Endodermal cell (in vitro differentiated cells): ENCODE data around the gene CCNB1IP1. TPM values are rescaled to one million over a fixed set of nuclear protein-coding genes. Genes with fewer than 3 reads are reported as not detected.

ENCODE experiments used
- DNase-seq: peaks from one replicate; pipeline ENCODE4 v3.0.0-alpha.2; 2017
- H3K27ac ChIP-seq: 2 replicates; pipeline ENCODE4 v1.5.1; 2013; ENCODE audit warnings: mild to moderate bottlenecking, low read depth, low read length, moderate library complexity
- H3K27me3 ChIP-seq: 2 replicates; pipeline ENCODE4 v1.6.1; 2013; ENCODE audit warnings: mild to moderate bottlenecking, low read length, moderate library complexity; ENCODE audit not compliant: insufficient read depth, control insufficient read depth, poor library complexity, severe bottlenecking
- H3K36me3 ChIP-seq: 2 replicates; pipeline ENCODE4 v1.7.0; 2013; ENCODE audit warnings: mild to moderate bottlenecking, low read length, moderate library complexity; ENCODE audit not compliant: control insufficient read depth, insufficient read depth
- H3K4me1 ChIP-seq: one replicate; pipeline ENCODE4 v1.7.0; 2013; ENCODE audit warnings: low read length; ENCODE audit not compliant: control insufficient read depth, insufficient read depth
- H3K4me3 ChIP-seq: 2 replicates; pipeline ENCODE4 v1.5.1; 2013; ENCODE audit warnings: mild to moderate bottlenecking, low read length, moderate library complexity
- H3K9ac ChIP-seq: 2 replicates; pipeline ENCODE4 v1.6.1; 2013; ENCODE audit warnings: mild to moderate bottlenecking, low read length, moderate library complexity; ENCODE audit not compliant: poor library complexity, severe bottlenecking; ENCODE audit errors: extremely low read depth
- H3K9me3 ChIP-seq: 2 replicates; pipeline ENCODE4 v1.6.1; 2013; ENCODE audit warnings: mild to moderate bottlenecking, low read length, moderate library complexity; ENCODE audit not compliant: control insufficient read depth
- H3K27ac Mint-ChIP-seq: 2 replicates; pipeline ENCODE4 v1.8.0; 2020; ENCODE audit warnings: mixed read lengths
- H3K27me3 Mint-ChIP-seq: 2 replicates; pipeline ENCODE4 v1.8.0; 2021; ENCODE audit warnings: mild to moderate bottlenecking, mixed read lengths; ENCODE audit not compliant: insufficient read depth
- H3K36me3 Mint-ChIP-seq: 2 replicates; pipeline ENCODE4 v1.8.0; 2020; ENCODE audit warnings: low read depth, mixed read lengths
- H3K4me1 Mint-ChIP-seq: 2 replicates; pipeline ENCODE4 v1.8.0; 2020; ENCODE audit warnings: mixed read lengths
- H3K4me3 Mint-ChIP-seq: 2 replicates; pipeline ENCODE4 v1.8.0; 2020; ENCODE audit warnings: mild to moderate bottlenecking, moderate library complexity, mixed read lengths
- H3K9me3 Mint-ChIP-seq: 2 replicates; pipeline ENCODE4 v1.8.0; 2020; ENCODE audit warnings: mild to moderate bottlenecking, mixed read lengths
- WGBS, 2 experiments: methylation state at CpG; one replicate each; pipeline versions ENCODE4 v1.1.5 to v1.1.7; 2013; ENCODE audit warnings: missing lambda C conversion rate in 2 of 2, mixed read lengths in 1 of 2; ENCODE audit not compliant: insufficient coverage in 1 of 2, insufficient read length in 1 of 2; 5-methylcytosine and 5-hydroxymethylcytosine counted together
- total RNA-seq, 2 donors: library from RNA; stranded (reverse); fragmentation: NEBNext Ultra II Directional in 1 of 2; extraction: Animal tissue kit (Norgen Biotek cat#: 25700) in 1 of 2; gene quantifications; 2 replicates in 1 of 2; 3 replicates in 1 of 2; pipeline ENCODE4 v1.2.1, GENCODE V29; 2021
- TF ChIP-seq, protein P1 (sequence below): fragments of 200-600 bp; sonication (generic); conservative IDR thresholded peaks from 2 replicates; pipeline ENCODE4 v1.5.0; 2021; ENCODE audit warnings: antibody characterized with exemption, mild to moderate bottlenecking

The CCNB1IP1 gene
- total RNA-seq, 2 donors from 2014 or later: 96.1 to 99.5 TPM

DNA sequence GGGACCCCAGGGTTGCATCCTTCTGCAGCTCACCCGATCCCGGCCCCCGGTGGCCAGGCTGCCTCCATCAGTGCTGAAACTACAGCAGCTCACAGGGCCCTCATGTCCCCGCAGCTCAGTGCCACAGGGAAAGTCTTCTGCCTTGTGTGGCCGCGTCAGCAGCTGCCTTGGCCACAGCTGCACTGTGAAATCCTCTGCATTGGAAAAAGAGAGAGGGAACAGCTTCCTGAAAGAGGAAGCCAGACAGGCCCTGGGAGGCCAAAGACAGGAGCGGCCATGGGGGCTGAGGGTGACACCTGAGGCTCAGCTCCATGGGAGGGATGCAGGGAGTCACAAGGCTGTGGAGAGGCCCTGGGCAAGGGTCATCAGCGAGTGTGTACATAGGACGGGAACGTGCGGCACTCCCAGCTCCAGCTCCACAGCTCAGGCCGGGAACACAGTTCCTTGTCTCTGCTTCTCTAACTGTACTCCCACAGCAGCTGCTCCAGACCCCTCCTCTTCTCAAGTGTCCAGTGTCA lies 43.1 kb upstream of the CCNB1IP1 start:
- no peaks in the 10 kb centered on the region for H3K4me1 Mint-ChIP-seq
- H3K27me3 ChIP-seq: no peaks in the 10 kb centered on the region
- H3K27ac ChIP-seq: no peak overlapping the region
- H3K4me3 Mint-ChIP-seq: no peak overlapping the region
- no peaks in the 10 kb centered on the region for H3K4me1 ChIP-seq
- no peak overlapping the region for H3K9ac ChIP-seq
- peaks cover 71% of the 10 kb centered on the region for H3K36me3 Mint-ChIP-seq
- H3K27ac Mint-ChIP-seq: no peak overlapping the region
- no peak for DNase-seq
- no peaks in the 10 kb centered on the region for H3K9me3 ChIP-seq
- H3K27me3 Mint-ChIP-seq: no peaks in the 10 kb centered on the region
- H3K36me3 ChIP-seq: peaks cover 74% of the 10 kb centered on the region
- TF ChIP-seq, protein P1, sequence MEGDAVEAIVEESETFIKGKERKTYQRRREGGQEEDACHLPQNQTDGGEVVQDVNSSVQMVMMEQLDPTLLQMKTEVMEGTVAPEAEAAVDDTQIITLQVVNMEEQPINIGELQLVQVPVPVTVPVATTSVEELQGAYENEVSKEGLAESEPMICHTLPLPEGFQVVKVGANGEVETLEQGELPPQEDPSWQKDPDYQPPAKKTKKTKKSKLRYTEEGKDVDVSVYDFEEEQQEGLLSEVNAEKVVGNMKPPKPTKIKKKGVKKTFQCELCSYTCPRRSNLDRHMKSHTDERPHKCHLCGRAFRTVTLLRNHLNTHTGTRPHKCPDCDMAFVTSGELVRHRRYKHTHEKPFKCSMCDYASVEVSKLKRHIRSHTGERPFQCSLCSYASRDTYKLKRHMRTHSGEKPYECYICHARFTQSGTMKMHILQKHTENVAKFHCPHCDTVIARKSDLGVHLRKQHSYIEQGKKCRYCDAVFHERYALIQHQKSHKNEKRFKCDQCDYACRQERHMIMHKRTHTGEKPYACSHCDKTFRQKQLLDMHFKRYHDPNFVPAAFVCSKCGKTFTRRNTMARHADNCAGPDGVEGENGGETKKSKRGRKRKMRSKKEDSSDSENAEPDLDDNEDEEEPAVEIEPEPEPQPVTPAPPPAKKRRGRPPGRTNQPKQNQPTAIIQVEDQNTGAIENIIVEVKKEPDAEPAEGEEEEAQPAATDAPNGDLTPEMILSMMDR: no peak
- H3K4me3 ChIP-seq: no peak overlapping the region
- H3K9me3 Mint-ChIP-seq: no peaks in the 10 kb centered on the region
- 90 to 93% methylated on average over 9 to 12 of the region's 12 CpGs for WGBS, 2 experiments

DNA sequence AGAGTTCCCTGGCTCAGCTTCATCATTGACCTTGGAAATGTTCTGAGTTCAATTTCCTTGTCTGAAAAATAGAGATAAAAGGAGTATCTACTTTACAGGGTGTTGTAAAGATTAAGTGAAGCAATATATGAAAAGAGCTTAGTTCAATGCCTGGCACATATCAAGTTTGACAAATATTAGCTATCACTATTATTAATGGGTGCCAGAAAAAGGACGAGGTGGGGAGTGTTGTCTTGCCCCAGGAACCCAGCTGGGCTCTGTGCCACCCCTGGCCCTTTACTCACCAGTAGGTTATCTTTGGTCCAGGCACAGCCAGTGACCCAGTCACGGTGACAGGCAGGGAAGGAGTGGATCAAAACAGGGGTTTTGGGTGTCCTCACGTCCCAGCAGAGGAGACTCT lies 42.4 kb upstream of the CCNB1IP1 start:
- 92 to 100% methylated on average over 1 to 3 of the region's 3 CpGs for WGBS, 2 experiments
- no peak overlapping the region for H3K4me3 Mint-ChIP-seq
- TF ChIP-seq, protein P1: no peak

DNA sequence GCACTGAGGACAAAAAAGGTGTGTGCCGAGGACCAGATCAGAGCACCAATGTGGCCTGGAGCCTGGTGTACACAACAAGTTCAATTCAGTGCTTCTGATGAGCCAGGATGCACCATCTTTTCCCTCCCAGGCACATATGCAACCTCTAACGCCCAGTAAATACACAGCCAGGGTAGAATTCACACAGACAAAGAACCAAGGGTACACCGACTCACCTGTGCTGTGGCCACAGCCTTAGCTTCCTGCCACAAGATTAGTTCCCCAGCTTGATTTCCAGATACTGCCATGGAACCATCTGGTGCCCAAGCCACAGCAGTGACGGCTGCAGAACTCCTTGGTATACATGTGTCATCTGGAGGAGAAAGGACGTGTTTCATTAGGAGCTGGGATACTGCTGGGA lies 39.7 kb upstream of the CCNB1IP1 start:
- Histone ChIP-seq H3K9ac (no peak overlapping the region), H3K4me1 (no peaks in the 10 kb centered on the region), H3K27ac (no peak overlapping the region), H3K9me3 (no peaks in the 10 kb centered on the region), H3K4me3 (no peak overlapping the region), H3K36me3 (peaks cover 78% of the 10 kb centered on the region), H3K27me3 (no peaks in the 10 kb centered on the region)
- Mint-ChIP-seq H3K27ac (no peak overlapping the region), H3K36me3 (peaks cover 81% of the 10 kb centered on the region), H3K4me3 (no peak overlapping the region), H3K4me1 (no peaks in the 10 kb centered on the region), H3K9me3 (no peaks in the 10 kb centered on the region), H3K27me3 (no peaks in the 10 kb centered on the region)
- no peak for DNase-seq
- TF ChIP-seq, protein P1: no peak
- WGBS, 2 experiments: 88 to 93% methylated on average over 3 to 5 of the region's 5 CpGs

More for the DNA sequence above, 42.4 kb upstream of the CCNB1IP1 start:
- no peaks in the 10 kb centered on the region for H3K4me1 Mint-ChIP-seq
- H3K27ac ChIP-seq: no peak overlapping the region
- H3K27me3 ChIP-seq: no peaks in the 10 kb centered on the region
- H3K9ac ChIP-seq: no peak overlapping the region
- no peak overlapping the region for H3K4me3 ChIP-seq
- H3K9me3 Mint-ChIP-seq: no peaks in the 10 kb centered on the region
- no peaks in the 10 kb centered on the region for H3K27me3 Mint-ChIP-seq
- H3K27ac Mint-ChIP-seq: no peak overlapping the region
- H3K36me3 ChIP-seq: peaks cover 75% of the 10 kb centered on the region
- H3K9me3 ChIP-seq: no peaks in the 10 kb centered on the region
- peaks cover 71% of the 10 kb centered on the region for H3K36me3 Mint-ChIP-seq
- H3K4me1 ChIP-seq: no peaks in the 10 kb centered on the region
- no peak for DNase-seq
